Activated CD8-positive, alpha-beta T cell treated with anti-CD3 and anti-CD28 coated beads for 36 hours (primary cell): ENCODE data around the gene STAM2. TPM values are rescaled to one million over a fixed set of nuclear protein-coding genes. Genes with fewer than 3 reads are reported as not detected.

Source experiments
- ATAC-seq: fragments of 200-7000 bp; cut with Tn5 transposase; one replicate; pipeline ENCODE4 v1.10.0; 2021; ENCODE audit warnings: mild to moderate bottlenecking, moderate library complexity
- CTCF ChIA-PET: fragments of 350-600 bp; sonication (Branson Sonifier 250); formaldehyde crosslinking; loops from one replicate; lab custom pipeline; 2021; ENCODE audit warnings: antibody characterized with exemption; lab: Charles Lee
- POLR2A ChIA-PET: fragments of 350-600 bp; sonication (Branson Sonifier 250); formaldehyde crosslinking; loops from one replicate; lab custom pipeline; 2021; ENCODE audit warnings: antibody characterized with exemption; lab: Charles Lee
- DNase-seq: peaks from one replicate; pipeline ENCODE4 v3.0.0-alpha.2; 2020
- H3K27ac Mint-ChIP-seq: one replicate; pipeline ENCODE4 v1.8.0; 2021; ENCODE audit warnings: mild to moderate bottlenecking, mixed read lengths
- H3K27me3 Mint-ChIP-seq: one replicate; pipeline ENCODE4 v1.8.0; 2021; ENCODE audit warnings: mixed read lengths
- H3K36me3 Mint-ChIP-seq: one replicate; pipeline ENCODE4 v1.8.0; 2021; ENCODE audit warnings: low read depth, mixed read lengths
- H3K4me1 Mint-ChIP-seq: one replicate; pipeline ENCODE4 v1.8.0; 2021; ENCODE audit warnings: low read depth, mixed read lengths
- H3K4me3 Mint-ChIP-seq: one replicate; pipeline ENCODE4 v1.8.0; 2021; ENCODE audit warnings: mild to moderate bottlenecking, moderate library complexity, mixed read lengths
- H3K9me3 Mint-ChIP-seq: one replicate; pipeline ENCODE4 v1.8.0; 2021; ENCODE audit warnings: mixed read lengths
- intact Hi-C: fragments of 100-400 bp; cut with micrococcal nuclease; formaldehyde crosslinking; loops from one replicate; pipeline ENCODE4 v1.10.0; 2022
- total RNA-seq, 2 experiments: library from RNA; stranded (reverse); gene quantifications; one replicate each; pipeline ENCODE4 v1.2.3, GENCODE V29; 2021
- TF ChIP-seq, protein P1 (sequence below): fragments of 200-600 bp; IDR thresholded peaks from one replicate; pipeline ENCODE4 v1.8.0; 2022; ENCODE audit warnings: antibody characterized with exemption, mild to moderate bottlenecking

STAM2 gene
- total RNA-seq, 2 experiments from 2014 or later, result 13.0 to 13.3 TPM

DNA sequence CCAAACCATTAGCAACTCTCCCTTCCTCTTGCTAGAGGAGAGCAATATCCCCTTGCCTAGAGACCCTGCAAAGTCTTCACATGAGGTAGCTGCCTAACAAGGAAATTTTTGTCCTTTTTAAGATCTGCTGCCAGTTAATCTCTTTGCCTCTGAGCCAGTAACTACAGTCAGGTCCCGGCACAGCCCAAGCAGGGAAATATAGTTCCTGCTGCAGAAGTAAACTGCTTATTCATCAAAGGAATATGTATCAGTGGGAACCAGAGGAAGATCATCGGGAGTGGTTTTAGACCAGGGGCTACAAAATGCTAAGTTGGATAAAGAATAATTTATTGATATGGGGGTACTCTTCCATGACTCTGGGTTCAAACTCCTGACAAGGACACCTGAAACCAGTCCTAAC lies 107.3 kb downstream of the STAM2 start:
- TF ChIP-seq, protein P1, sequence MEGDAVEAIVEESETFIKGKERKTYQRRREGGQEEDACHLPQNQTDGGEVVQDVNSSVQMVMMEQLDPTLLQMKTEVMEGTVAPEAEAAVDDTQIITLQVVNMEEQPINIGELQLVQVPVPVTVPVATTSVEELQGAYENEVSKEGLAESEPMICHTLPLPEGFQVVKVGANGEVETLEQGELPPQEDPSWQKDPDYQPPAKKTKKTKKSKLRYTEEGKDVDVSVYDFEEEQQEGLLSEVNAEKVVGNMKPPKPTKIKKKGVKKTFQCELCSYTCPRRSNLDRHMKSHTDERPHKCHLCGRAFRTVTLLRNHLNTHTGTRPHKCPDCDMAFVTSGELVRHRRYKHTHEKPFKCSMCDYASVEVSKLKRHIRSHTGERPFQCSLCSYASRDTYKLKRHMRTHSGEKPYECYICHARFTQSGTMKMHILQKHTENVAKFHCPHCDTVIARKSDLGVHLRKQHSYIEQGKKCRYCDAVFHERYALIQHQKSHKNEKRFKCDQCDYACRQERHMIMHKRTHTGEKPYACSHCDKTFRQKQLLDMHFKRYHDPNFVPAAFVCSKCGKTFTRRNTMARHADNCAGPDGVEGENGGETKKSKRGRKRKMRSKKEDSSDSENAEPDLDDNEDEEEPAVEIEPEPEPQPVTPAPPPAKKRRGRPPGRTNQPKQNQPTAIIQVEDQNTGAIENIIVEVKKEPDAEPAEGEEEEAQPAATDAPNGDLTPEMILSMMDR, result no peak
- no peak for ATAC-seq
- Mint-ChIP-seq H3K4me1 (no peaks in the 10 kb centered on the region), H3K4me3 (no peak overlapping the region), H3K36me3 (no peaks in the 10 kb centered on the region), H3K27me3 (peaks cover 4% of the 10 kb centered on the region), H3K9me3 (no peaks in the 10 kb centered on the region), H3K27ac (no peak overlapping the region)
- ChIA-PET POLR2A (no interaction called here), CTCF (no interaction called here)
- DNase-seq, result no peak
- intact Hi-C loops, result no loop called here

DNA sequence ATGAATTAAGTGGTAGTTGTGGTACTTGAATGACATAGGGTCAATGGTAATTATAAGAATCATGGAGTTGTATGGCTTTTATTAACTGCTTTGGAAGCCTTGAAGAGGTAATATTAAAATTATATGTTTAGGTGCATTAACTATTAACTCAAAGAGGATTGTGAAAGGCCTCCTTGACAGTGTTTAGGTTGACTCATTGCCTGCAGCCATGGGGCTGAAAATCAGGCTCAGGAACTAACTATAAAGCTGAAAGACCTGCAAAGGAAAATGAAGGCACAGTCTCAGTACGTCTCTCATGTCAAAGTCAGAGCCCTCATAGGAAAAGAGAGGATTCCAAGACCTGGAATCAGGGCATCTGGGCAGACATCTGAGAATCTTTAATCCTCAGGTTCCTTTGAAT lies 107.7 kb downstream of the STAM2 start:
- TF ChIP-seq, protein P1, result no peak
- POLR2A ChIA-PET, result no interaction called here
- CTCF ChIA-PET, result no interaction called here
- no peak for DNase-seq
- H3K27me3 Mint-ChIP-seq, result peaks cover 4% of the 10 kb centered on the region
- no peaks in the 10 kb centered on the region for H3K36me3 Mint-ChIP-seq
- no peaks in the 10 kb centered on the region for H3K4me1 Mint-ChIP-seq
- H3K9me3 Mint-ChIP-seq, result no peaks in the 10 kb centered on the region
- ATAC-seq, result no peak
- intact Hi-C loops, result no loop called here
- H3K27ac Mint-ChIP-seq, result no peak overlapping the region
- H3K4me3 Mint-ChIP-seq, result no peak overlapping the region

Other genes with a start within 250 kb of the STAM2 start
- gene CACNB4, start 76.7 kb downstream of the STAM2 start, total RNA-seq, result under 1 TPM; 0.34 to 0.41 TPM
- gene FMNL2, start 159.4 kb upstream of the STAM2 start, total RNA-seq, result 1 to 10 TPM; 1.1 TPM